DOHH2 (cell line): ENCODE results near the gene MBD3L2.
A peak's percentile ranks its signal among the peaks of the same experiment; 100 is the strongest.

ENCODE experiments used
- H3F3A ChIP-seq: fragments of 200-600 bp; sonication (generic), shearing (Covaris generic); 2 replicates; pipeline ENCODE4 v1.6.0; 2016; ENCODE audit warnings: antibody characterized with exemption, mild to moderate bottlenecking; ENCODE audit not compliant: control insufficient read depth, insufficient read depth
- H3K27ac ChIP-seq: fragments of 200-600 bp; sonication (generic); 2 replicates; pipeline ENCODE4 v1.5.1; 2014; ENCODE audit warnings: low read depth, mild to moderate bottlenecking, low read length, moderate library complexity
- H3K27me3 ChIP-seq: fragments of 200-600 bp; sonication (generic); 2 replicates; pipeline ENCODE4 v1.6.1; 2014; ENCODE audit warnings: mild to moderate bottlenecking, low read length, mixed read lengths; ENCODE audit not compliant: control insufficient read depth
- H3K36me3 ChIP-seq: fragments of 200-600 bp; sonication (generic); 2 replicates; pipeline ENCODE4 v1.6.1; 2014; ENCODE audit warnings: mild to moderate bottlenecking, low read length, moderate library complexity, mixed read lengths; ENCODE audit not compliant: control insufficient read depth
- H3K4me1 ChIP-seq: fragments of 200-600 bp; sonication (generic); 2 replicates; pipeline ENCODE4 v1.6.1; 2014; ENCODE audit warnings: mild to moderate bottlenecking, low read length, mixed read lengths; ENCODE audit not compliant: control insufficient read depth
- H3K4me2 ChIP-seq: fragments of 200-600 bp; sonication (generic); 2 replicates; pipeline ENCODE4 v1.6.0; 2014; ENCODE audit warnings: mild to moderate bottlenecking, low read length, moderate library complexity
- H3K4me3 ChIP-seq: fragments of 200-600 bp; sonication (generic); 2 replicates; pipeline ENCODE4 v1.5.1; 2014; ENCODE audit warnings: mild to moderate bottlenecking, low read length, mixed read lengths
- H3K79me2 ChIP-seq: fragments of 200-600 bp; sonication (generic); 2 replicates; pipeline ENCODE4 v1.6.1; 2014; ENCODE audit warnings: mild to moderate bottlenecking, low read length, mixed read lengths; ENCODE audit not compliant: control insufficient read depth
- H3K9me2 ChIP-seq: fragments of 200-600 bp; sonication (generic); replicated peaks from 2 replicates; pipeline ENCODE4 v1.6.1; 2014; ENCODE audit warnings: mild to moderate bottlenecking, low read length, mixed read lengths; ENCODE audit not compliant: control insufficient read depth
- H3K9me3 ChIP-seq: fragments of 200-600 bp; sonication (generic); 2 replicates; pipeline ENCODE4 v1.6.1; 2014; ENCODE audit warnings: antibody characterized with exemption, low read length, mixed read lengths; ENCODE audit not compliant: control insufficient read depth, insufficient read depth
- H4K20me1 ChIP-seq: fragments of 200-600 bp; sonication (generic); 2 replicates; pipeline ENCODE4 v1.6.0; 2014; ENCODE audit warnings: low read depth, mild to moderate bottlenecking, antibody characterized with exemption, low read length, moderate library complexity; ENCODE audit not compliant: control insufficient read depth, insufficient read depth
- EZH2phosphoT487 ChIP-seq: fragments of 200-600 bp; sonication (generic); IDR thresholded peaks from 2 replicates; pipeline ENCODE4 v1.6.1; 2017; ENCODE audit warnings: borderline replicate concordance, mild to moderate bottlenecking, antibody characterized with exemption, low read length, moderate library complexity, mixed read lengths
- TF ChIP-seq, protein P1 (sequence below): fragments of 200-600 bp; sonication (generic); IDR thresholded peaks from one replicate; pipeline ENCODE4 v1.5.1; 2014; ENCODE audit warnings: antibody characterized with exemption, mild to moderate bottlenecking, low read depth, low read length; ENCODE audit not compliant: poor library complexity, severe bottlenecking

Gene MBD3L2

DNA sequence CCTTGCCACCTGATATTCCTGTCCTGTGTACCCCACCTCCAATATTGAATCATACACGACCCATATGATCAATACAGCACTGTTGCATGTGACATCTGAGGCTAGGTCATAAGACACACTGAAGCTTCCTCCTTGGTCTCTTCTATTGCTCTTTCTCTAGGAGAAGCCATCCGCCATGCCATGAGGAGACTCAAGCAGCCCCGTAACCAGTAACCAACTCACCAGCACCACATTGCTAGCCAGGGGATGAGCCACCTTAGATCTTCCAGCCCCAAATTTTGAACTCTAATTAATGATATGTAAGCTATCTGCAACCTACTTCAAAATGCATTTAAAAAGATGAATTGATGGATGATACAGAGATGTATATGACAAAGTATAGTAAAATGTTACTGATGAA is 49.0 kb downstream of the MBD3L2 start:
- Histone ChIP-seq H3K27ac (no peak overlapping the region), H3K27me3 (peaks cover 3% of the 10 kb centered on the region; the same call in 1 of the 2 replicates), H3K9me3 (peaks cover 20% of the 10 kb centered on the region; the same call in 1 of the 2 replicates), H3K36me3 (no peaks in the 10 kb centered on the region), H4K20me1 (no peaks in the 10 kb centered on the region), H3K79me2 (no peaks in the 10 kb centered on the region), H3K4me2 (peak overlapping the region; percentile 77), H3F3A (peaks cover 7% of the 10 kb centered on the region; the same call in 1 of the 2 replicates), H3K9me2 (no peaks in the 10 kb centered on the region), H3K4me3 (peak overlapping the region; percentile 85), H3K4me1 (peaks cover 17% of the 10 kb centered on the region)
- TF ChIP-seq EZH2phosphoT487 = no peak
- TF ChIP-seq, protein P1, sequence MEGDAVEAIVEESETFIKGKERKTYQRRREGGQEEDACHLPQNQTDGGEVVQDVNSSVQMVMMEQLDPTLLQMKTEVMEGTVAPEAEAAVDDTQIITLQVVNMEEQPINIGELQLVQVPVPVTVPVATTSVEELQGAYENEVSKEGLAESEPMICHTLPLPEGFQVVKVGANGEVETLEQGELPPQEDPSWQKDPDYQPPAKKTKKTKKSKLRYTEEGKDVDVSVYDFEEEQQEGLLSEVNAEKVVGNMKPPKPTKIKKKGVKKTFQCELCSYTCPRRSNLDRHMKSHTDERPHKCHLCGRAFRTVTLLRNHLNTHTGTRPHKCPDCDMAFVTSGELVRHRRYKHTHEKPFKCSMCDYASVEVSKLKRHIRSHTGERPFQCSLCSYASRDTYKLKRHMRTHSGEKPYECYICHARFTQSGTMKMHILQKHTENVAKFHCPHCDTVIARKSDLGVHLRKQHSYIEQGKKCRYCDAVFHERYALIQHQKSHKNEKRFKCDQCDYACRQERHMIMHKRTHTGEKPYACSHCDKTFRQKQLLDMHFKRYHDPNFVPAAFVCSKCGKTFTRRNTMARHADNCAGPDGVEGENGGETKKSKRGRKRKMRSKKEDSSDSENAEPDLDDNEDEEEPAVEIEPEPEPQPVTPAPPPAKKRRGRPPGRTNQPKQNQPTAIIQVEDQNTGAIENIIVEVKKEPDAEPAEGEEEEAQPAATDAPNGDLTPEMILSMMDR = no peak

DNA sequence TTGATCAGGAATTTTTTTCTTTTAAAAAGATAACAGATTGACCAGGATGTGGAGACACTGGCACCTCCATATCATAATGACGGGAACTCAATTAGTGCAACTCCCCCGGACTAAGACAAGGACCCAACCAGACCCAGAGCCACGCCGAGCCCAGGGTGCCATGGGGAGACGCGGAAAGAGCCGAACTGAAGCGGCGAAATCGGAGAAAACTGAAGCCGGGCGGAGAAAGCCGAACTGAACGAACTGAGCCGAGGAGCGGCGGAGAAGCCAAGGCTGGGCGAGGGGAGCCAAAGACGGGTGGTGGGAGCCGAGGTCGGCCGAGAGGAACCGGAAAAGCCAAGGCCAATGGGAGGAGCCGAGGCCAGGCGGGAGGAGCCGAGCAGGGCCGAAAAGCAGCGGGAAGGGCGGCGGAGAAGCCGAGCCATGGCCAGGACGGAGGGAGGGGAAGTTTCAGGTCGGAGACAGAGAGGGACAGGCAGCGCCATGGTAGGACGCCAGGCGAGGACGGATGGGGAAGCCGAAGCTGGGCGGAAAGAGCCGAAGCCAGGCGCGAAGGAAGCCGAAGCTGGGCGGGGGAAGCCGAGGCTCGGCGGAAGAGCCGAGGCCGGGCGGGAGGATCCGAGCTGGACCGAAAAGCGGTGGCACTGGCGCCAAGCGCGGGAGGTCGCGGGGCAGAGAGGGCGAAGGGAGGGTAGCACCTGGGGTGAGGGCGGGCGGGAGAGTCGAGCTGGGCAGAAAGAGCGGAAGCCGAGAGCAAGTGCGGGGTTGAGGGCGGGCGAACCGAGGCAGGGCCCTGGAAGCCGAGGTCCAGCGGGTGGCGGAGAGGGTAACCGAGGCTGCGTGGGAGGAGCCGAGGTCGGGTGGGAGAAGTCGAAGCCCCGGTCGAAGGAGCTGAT is 49.8 kb downstream of the MBD3L2 start:
- H3K9me2 ChIP-seq = no peaks in the 10 kb centered on the region
- no peaks in the 10 kb centered on the region for H3K36me3 ChIP-seq
- no peaks in the 10 kb centered on the region for H4K20me1 ChIP-seq
- H3F3A ChIP-seq = peaks cover 7% of the 10 kb centered on the region; the same call in 1 of the 2 replicates
- peak overlapping the region; percentile 77 for H3K4me2 ChIP-seq
- peaks cover 20% of the 10 kb centered on the region; the same call in 1 of the 2 replicates for H3K9me3 ChIP-seq
- peaks cover 3% of the 10 kb centered on the region; the same call in 1 of the 2 replicates for H3K27me3 ChIP-seq
- H3K79me2 ChIP-seq = no peaks in the 10 kb centered on the region
- peak overlapping the region; percentile 28 for H3K27ac ChIP-seq
- peaks cover 17% of the 10 kb centered on the region for H3K4me1 ChIP-seq
- TF ChIP-seq, protein P1 = no peak
- no peak for TF ChIP-seq EZH2phosphoT487
- H3K4me3 ChIP-seq = peak overlapping the region; percentile 85

DNA sequence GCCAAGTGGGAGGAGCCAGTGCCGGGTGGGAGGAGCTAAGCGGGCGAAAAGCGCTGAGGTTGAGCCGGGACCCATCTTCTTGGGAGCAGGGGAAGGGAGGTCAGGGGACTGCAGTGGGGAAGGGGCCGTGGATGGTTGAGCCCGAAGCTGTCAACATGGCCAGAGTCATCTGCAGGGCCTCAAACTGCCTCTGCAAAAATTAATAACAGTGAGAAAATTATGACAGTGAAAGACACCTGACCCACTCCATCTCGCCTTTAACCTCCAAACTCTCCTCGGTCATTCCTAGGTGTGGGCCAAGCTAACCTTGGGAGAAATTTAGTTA is 50.4 kb downstream of the MBD3L2 start:
- no peak for TF ChIP-seq EZH2phosphoT487
- TF ChIP-seq, protein P1 = no peak
- Histone ChIP-seq H4K20me1 (no peaks in the 10 kb centered on the region), H3K27ac (0 out of 2 replicates have a peak overlapping the region, but pooled peaks have one; percentile 28), H3K9me3 (peaks cover 18% of the 10 kb centered on the region; the same call in 1 of the 2 replicates), H3F3A (peaks cover 7% of the 10 kb centered on the region; the same call in 1 of the 2 replicates), H3K27me3 (peaks cover 3% of the 10 kb centered on the region; the same call in 1 of the 2 replicates), H3K4me2 (peak overlapping the region; percentile 77), H3K9me2 (no peaks in the 10 kb centered on the region), H3K4me1 (peaks cover 22% of the 10 kb centered on the region), H3K36me3 (no peaks in the 10 kb centered on the region), H3K4me3 (peak overlapping the region; percentile 85), H3K79me2 (no peaks in the 10 kb centered on the region)
